Nephron (organoid): ENCODE data around the gene TRAPPC5.
A peak's percentile ranks its signal among the peaks of the same experiment; 100 is the strongest.

ENCODE experiments used
- H3K27ac Mint-ChIP-seq, 3 experiments: 2 replicates each; pipeline ENCODE4 v1.8.0; 2020; ENCODE audit warnings: mixed read lengths in 3 of 3, mild to moderate bottlenecking in 2 of 3, moderate library complexity in 1 of 3
- H3K27me3 Mint-ChIP-seq: 2 replicates; pipeline ENCODE4 v1.8.0; 2021; ENCODE audit warnings: low read depth, mild to moderate bottlenecking, moderate library complexity, mixed read lengths
- H3K36me3 Mint-ChIP-seq: 2 replicates; pipeline ENCODE4 v1.8.0; 2020; ENCODE audit warnings: low read depth, mixed read lengths
- H3K4me1 Mint-ChIP-seq: 2 replicates; pipeline ENCODE4 v1.8.0; 2020; ENCODE audit warnings: mixed read lengths
- H3K4me3 Mint-ChIP-seq, 3 experiments: 2 replicates each; pipeline ENCODE4 v1.8.0; 2020; ENCODE audit warnings: mild to moderate bottlenecking in 3 of 3, mixed read lengths in 3 of 3, moderate library complexity in 2 of 3
- H3K9me3 Mint-ChIP-seq: 2 replicates; pipeline ENCODE4 v1.8.0; 2020; ENCODE audit warnings: mixed read lengths
- TF ChIP-seq, protein P1 (sequence below), 3 experiments: fragments of 200-600 bp; sonication (generic); IDR thresholded peaks; one replicate each; pipeline ENCODE4 v1.5.0; 2021; ENCODE audit warnings: antibody characterized with exemption in 3 of 3; ENCODE audit not compliant: unreplicated experiment in 3 of 3

TRAPPC5 gene

DNA sequence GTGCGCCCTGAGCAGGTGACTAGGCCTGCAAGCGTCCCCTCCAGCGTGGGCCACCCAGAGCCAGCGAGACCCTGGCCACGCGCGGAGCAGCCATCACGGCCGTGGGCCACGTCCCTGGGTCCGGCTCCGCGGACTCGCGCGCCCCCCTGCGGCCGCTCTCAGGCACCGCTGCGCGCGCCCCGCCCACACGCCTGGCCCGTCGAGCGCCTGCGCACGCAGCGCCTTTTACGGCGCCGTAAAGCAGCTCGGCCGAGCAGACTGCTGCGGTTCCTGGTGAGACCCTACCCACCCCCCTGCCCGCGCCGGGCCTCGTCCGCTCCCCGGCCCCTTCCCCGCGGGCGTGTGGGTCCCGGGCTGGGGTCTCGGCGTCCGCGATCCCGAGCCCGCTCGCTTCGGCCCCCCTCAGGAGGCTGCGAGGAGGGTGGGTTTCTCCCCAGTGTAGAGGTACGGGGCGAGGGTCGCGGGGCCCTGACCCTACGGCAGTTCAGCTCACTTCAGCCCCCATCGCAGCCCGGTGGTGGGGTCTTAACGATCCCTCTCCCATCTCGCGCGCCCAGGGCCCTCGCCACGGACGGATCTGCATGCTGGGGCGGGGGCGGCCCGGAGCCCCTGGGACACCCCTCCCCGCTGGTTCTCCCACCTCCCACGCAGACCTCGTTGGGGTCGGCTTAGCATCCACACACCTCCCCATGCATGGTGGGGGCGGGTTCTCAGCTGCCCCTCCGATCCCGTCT lies at the start of gene TRAPPC5:
Gene TRAPPC5 (plus strand): TSS at position 228 of the 734 bp plus-strand sequence. CDS start 1,421 bp downstream, outside the sequence.
- peaks cover 19% of the 10 kb centered on the region for H3K36me3 Mint-ChIP-seq
- peak within 1 kb of the TSS; percentile 92 to 94 (median 93) for H3K4me3 Mint-ChIP-seq
- H3K4me1 Mint-ChIP-seq, result peaks cover 6% of the 10 kb centered on the region
- peaks cover 19% of the 10 kb centered on the region for H3K27me3 Mint-ChIP-seq
- H3K9me3 Mint-ChIP-seq, result no peaks in the 10 kb centered on the region
- TF ChIP-seq, protein P1, sequence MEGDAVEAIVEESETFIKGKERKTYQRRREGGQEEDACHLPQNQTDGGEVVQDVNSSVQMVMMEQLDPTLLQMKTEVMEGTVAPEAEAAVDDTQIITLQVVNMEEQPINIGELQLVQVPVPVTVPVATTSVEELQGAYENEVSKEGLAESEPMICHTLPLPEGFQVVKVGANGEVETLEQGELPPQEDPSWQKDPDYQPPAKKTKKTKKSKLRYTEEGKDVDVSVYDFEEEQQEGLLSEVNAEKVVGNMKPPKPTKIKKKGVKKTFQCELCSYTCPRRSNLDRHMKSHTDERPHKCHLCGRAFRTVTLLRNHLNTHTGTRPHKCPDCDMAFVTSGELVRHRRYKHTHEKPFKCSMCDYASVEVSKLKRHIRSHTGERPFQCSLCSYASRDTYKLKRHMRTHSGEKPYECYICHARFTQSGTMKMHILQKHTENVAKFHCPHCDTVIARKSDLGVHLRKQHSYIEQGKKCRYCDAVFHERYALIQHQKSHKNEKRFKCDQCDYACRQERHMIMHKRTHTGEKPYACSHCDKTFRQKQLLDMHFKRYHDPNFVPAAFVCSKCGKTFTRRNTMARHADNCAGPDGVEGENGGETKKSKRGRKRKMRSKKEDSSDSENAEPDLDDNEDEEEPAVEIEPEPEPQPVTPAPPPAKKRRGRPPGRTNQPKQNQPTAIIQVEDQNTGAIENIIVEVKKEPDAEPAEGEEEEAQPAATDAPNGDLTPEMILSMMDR (IDR thresholded peaks at IDR 0.05; ENCODE audit: unreplicated experiment in 3 of 3), result peak; percentile 97 to 99 (median 98)
- H3K27ac Mint-ChIP-seq, result peak within 1 kb of the TSS; percentile 58 to 83 (median 72)

DNA sequence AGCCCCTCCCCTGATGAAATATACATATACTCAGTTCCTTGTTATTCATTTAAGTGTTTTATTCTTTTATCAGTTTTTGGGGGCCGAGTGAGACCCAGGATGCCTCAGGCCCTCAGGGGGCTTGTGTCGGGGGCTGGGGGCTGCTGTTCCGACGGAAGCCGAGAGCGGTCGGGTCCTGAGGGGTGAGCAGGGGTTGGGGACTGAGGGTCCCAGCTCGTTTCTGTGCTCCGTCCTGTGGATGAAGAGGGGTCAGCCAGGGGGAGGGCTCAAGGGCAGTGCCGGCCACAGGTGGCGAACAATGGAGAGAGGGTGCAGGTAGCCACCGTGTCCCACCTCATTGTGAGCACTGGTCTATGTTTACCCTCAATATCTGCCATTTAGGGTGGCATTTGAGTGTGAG lies 49.1 kb upstream of the TRAPPC5 start:
- Mint-ChIP-seq H3K4me1 (peaks cover 21% of the 10 kb centered on the region), H3K36me3 (peaks cover 7% of the 10 kb centered on the region), H3K27ac (no peak overlapping the region), H3K4me3 (peak overlapping the region; percentile 39 to 63 (median 63)), H3K9me3 (no peaks in the 10 kb centered on the region), H3K27me3 (peaks cover 17% of the 10 kb centered on the region)
- TF ChIP-seq, protein P1 (IDR thresholded peaks at IDR 0.05; ENCODE audit: unreplicated experiment in 3 of 3), result no peak

DNA sequence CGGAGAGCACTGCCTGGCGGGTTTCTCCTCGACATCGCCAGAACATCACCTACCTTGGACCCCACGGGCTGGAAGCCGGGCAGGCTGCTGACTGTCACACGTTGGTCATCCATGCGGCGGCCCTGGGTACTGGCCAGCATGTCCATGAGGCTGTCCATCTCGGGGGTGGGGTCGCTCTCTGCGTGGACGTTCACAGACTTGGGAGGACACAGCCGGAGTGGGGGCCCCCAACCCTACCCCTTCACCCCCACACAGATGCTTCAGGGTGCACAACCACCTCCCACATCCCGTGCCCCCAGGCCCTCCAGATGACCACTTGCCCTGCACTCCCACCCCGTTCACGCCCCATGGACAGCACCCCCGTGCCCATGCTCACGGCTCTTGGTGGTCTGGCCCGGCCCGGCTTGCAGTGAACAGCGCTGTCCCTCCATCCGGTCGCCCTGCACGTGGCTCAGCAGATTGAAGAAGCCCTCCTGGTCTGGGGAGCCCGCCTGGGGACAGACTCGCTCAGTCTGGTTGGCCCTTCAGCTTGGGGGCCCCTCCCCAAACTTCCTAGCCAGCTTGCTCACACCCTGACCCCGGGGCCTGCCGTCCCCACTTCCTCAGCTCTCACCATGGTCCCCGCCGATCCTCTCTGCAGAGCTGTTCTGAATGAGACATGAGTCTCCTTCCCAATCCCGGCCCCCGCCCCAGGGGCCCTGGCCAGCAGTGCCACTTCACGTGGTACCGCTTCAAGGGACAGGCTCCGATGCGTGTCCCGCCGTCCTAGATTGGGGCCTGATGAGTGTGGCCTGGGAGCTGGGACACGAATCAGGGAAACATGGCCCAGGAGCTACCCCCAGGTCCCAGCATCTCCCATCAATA lies 48.1 kb upstream of the TRAPPC5 start:
- TF ChIP-seq, protein P1 (IDR thresholded peaks at IDR 0.05; ENCODE audit: unreplicated experiment in 3 of 3), result no peak
- Mint-ChIP-seq H3K4me1 (peaks cover 21% of the 10 kb centered on the region), H3K27ac (no peak overlapping the region), H3K27me3 (peaks cover 27% of the 10 kb centered on the region), H3K36me3 (peaks cover 4% of the 10 kb centered on the region), H3K4me3 (peak overlapping the region in 2 of 3 experiments; percentile 6 to 37), H3K9me3 (no peaks in the 10 kb centered on the region)

DNA sequence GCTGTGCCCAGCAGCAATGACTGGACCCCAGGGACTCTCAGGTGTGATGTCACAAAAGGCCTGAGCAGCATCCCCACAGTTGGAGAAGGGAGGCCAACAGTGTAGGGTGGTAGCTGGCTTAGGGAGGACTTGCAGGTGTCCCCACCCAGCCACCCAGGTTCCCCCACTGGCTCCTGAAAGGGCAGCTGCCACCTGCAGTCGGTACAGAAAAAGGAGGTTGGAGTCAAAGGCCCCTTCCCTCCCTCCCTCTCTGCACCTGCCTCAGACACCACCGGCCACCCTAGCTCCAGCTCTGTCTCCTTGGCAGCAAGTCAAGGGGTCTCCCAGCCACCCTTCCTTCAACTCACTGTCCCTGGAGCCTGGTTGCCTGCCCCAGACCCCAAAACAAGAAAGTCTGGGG lies 46.9 kb upstream of the TRAPPC5 start, which contains the start of gene PCP2:
Gene PCP2 (minus strand): TSS at position 22 of the 400 bp plus-strand sequence. CDS start 262 bp downstream, outside the sequence.
- Mint-ChIP-seq H3K27me3 (peaks cover 33% of the 10 kb centered on the region), H3K36me3 (peaks cover 4% of the 10 kb centered on the region)

DNA sequence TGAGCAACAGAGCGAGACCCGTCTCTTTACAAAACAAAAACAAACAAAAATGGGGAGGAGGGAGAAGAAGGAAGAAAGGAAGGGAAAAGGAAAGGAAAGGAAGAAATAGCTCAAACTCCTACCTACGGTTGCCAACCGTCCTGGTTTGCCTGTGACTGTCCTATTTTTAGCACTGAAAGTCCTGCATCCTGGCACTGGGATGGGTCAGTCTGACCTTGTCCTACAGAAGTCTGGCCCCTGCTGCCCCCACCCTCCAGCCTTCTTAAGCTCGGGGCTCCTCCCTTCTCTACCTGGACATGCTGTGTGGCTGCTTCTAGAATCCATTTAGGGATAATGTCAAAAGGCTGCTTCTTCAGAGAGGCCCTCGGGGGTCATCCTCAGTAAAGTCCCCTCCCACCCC lies 45.0 kb upstream of the TRAPPC5 start:
- H3K4me1 Mint-ChIP-seq, result no peaks in the 10 kb centered on the region
- TF ChIP-seq, protein P1 (IDR thresholded peaks at IDR 0.05; ENCODE audit: unreplicated experiment in 3 of 3), result no peak
- no peak overlapping the region for H3K27ac Mint-ChIP-seq
- no peaks in the 10 kb centered on the region for H3K36me3 Mint-ChIP-seq
- no peaks in the 10 kb centered on the region for H3K9me3 Mint-ChIP-seq
- peaks cover 38% of the 10 kb centered on the region for H3K27me3 Mint-ChIP-seq
- H3K4me3 Mint-ChIP-seq, result peak overlapping the region; percentile 65 to 71 (median 71)

More for the DNA sequence above, 46.9 kb upstream of the TRAPPC5 start, which contains the start of gene PCP2:
- Mint-ChIP-seq H3K4me1 (peaks cover 16% of the 10 kb centered on the region), H3K4me3 (peak within 1 kb of the TSS; percentile 42 to 67 (median 56)), H3K9me3 (no peaks in the 10 kb centered on the region), H3K27ac (no peak within 1 kb of the TSS)
- TF ChIP-seq, protein P1 (IDR thresholded peaks at IDR 0.05; ENCODE audit: unreplicated experiment in 3 of 3), result no peak
